OCI-LY1 (cell line): ENCODE data around the gene DNAJC11.

Source experiments
- EZH2 ChIP-seq: fragments of 200-600 bp; sonication (generic), shearing (Covaris generic); IDR thresholded peaks from 2 replicates; pipeline ENCODE4 v1.8.0; 2017; ENCODE audit warnings: borderline replicate concordance, mixed run types, mild to moderate bottlenecking, antibody characterized with exemption, low read length, moderate library complexity, mixed read lengths
- TF ChIP-seq, protein P1 (sequence below): fragments of 200-600 bp; sonication (generic), shearing (Covaris generic); IDR thresholded peaks from 2 replicates; pipeline ENCODE4 v1.5.1; 2017; ENCODE audit warnings: mild to moderate bottlenecking, antibody characterized with exemption, low read length, moderate library complexity, mixed read lengths

DNA sequence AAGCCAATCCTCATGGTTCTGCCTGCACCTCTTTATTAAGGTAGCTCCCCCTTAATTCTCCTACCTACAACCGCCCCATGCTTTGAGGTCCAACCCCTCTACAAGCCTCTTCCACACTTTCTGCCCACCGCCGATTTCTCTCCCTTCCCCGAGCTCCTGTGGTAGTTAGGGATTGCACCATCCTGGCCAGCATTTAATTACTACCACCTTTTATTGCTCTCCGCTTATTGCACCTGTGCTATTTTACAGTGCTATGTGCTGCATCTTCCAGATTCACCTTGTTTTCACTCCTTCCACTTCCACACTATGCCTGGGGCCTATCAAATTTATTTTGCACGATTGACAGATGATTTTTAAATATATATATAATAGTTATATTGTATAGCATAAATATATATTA, 29.3 kb upstream of the DNAJC11 start:
- TF ChIP-seq, protein P1, sequence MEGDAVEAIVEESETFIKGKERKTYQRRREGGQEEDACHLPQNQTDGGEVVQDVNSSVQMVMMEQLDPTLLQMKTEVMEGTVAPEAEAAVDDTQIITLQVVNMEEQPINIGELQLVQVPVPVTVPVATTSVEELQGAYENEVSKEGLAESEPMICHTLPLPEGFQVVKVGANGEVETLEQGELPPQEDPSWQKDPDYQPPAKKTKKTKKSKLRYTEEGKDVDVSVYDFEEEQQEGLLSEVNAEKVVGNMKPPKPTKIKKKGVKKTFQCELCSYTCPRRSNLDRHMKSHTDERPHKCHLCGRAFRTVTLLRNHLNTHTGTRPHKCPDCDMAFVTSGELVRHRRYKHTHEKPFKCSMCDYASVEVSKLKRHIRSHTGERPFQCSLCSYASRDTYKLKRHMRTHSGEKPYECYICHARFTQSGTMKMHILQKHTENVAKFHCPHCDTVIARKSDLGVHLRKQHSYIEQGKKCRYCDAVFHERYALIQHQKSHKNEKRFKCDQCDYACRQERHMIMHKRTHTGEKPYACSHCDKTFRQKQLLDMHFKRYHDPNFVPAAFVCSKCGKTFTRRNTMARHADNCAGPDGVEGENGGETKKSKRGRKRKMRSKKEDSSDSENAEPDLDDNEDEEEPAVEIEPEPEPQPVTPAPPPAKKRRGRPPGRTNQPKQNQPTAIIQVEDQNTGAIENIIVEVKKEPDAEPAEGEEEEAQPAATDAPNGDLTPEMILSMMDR = no peak
- no peak for TF ChIP-seq EZH2
